Effector CD4-positive, alpha-beta T cell (primary cell): Measurements from ENCODE around the gene CASK.

Source experiments
- DNase-seq: peaks from one replicate; pipeline ENCODE4 v3.0.0-alpha.2; 2020

The CASK gene

GRCh38 chrX:41507919-41508318 lies 415.4 kb downstream of the CASK start:
- no peak for DNase-seq

DNA sequence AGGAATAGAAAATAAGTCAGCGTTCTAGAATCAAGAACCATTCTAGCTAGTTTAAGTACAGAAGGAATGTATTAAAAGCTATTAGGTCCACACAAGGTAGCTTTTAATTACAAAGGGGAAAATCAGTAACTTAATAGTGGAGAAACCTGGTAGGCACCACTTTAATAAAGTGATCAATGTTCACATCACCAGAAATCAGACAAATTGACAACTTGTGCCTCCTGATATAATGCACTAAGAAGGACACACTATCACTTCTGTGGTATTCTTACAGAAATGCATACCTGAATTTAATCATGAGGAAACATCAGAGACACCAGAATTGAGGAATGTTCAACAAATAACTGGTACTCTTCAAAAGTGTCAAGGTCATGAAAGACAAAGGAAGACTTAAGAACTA lies 421.4 kb downstream of the CASK start:
- DNase-seq = no peak

GRCh38 chrX:41499984-41500383 lies 423.4 kb downstream of the CASK start:
- DNase-seq = no peak

GRCh38 chrX:41499195-41499594 lies 424.2 kb downstream of the CASK start:
- DNase-seq = no peak

GRCh38 chrX:41491267-41492004 lies 431.9 kb downstream of the CASK start:
- DNase-seq = no peak

DNA sequence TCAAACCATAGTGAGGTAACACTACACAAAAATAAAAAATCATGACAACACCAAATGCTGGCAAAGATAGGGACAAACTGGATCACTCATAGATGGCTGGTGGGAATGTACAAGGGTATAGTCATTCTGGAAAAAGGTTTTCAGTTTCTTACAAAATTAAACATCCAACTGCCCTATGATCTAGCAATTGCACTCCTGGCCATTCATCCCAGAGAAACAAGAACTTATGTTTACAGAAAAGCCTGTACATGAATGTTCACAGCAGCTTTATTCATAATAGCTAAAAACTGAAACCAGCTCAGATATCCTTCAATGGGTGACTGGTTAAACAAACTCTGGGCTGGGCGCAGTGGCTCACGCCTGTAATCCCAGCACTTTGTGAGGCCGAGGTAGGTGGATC lies 432.9 kb downstream of the CASK start:
- no peak for DNase-seq

GRCh38 chrX:41482154-41482850 lies 441.1 kb downstream of the CASK start:
- DNase-seq = no peak

DNA sequence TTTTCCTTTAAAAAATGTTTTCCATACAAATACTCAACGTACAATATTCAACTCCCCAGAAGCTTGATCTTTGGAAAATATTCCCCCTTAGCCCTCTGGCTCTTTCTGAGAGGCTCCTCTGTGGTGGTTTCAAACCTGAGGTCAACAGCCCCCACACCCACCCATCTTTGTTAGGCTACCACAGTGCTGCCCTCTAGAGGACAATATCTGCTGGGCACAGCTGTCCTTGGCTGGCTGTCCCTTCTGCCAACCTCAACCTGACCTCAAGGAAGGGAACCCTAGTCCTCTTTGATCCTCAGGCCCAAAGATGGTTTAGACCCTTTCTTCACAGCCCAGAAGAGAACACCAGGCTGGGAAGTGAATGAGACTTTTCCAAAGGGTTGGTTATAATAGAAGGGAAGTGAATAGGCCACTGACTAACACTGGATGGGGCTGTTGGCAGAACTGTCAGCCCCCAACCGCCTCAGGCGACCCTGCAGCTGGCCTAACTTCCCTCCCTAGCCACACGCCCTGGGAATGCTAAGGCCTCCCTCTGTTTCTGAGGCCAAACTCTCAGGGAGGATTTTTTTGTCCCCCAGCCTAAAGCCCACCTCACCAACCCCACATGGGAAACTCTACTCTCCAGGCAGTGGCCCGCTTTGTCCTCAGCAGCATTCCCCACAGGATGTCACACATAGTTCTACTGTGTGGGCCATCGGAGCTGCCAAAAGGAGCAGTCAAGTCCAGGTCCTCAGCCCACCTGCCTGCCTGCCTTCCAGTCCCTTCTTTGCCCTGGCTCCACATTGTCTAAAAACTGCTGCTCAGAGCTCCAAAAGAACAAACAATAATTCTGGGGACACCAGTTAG lies 441.9 kb downstream of the CASK start:
- no peak for DNase-seq

DNA sequence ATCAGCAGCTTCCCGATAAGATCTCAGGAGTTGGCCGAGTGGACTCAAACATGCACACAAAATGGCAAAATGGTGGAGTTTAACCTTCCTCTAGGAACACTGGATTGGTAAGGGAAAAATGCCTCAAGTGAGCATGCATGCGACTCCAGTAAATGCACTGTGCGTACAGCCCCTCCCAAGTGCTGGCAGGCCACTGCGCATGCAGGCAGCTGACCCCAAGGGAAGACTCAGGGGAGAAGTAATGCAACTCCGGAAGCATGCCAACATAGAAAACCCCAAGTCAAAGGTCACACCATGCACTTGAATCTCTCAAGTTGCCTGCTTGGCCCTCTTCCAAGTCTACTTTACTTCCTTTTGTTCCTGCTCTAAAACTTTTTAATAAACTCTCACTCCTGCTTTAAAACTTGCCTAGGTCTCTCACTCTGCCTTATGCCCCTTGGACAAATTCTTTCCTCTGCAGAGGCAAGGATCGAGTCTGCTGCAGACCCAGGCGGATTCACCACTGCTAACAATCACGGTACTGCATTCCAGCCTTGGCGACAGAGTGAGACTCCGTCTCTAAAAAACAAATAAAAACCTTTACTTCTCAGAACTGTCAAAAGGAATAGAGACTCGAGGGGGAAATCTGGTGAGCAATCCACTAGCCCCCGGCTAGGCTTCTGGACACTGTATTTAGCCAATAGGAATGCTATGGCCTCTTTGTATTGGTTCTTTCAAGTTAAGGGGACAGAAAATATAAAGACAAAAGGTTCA lies 442.7 kb downstream of the CASK start:
- DNase-seq = no peak

DNA sequence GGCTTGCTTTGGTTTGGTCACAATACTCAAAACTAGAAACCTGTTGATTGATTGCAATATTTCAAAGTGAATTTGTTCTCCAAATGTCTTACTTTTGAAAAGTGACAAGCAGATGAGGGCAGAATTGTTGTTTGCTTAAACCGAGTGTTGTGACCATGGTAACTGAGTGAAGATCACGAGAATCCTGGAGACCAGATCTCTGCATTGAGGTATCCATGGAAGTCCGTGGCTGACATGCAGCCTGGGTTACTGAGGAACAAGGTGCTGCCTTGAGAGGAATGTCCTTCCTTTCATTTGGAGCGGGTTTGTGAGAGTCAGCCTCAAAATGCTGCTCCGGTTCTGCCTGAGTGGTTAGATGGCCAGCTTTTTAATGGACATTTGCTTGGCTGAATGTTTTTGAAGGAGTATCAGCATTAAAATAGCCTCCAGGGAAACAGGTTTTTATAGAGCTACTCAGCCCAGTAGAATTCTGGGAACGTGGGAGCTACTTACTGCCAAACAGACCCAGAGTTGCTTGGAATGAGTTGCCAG lies 444.9 kb downstream of the CASK start:
- no peak for DNase-seq

DNA sequence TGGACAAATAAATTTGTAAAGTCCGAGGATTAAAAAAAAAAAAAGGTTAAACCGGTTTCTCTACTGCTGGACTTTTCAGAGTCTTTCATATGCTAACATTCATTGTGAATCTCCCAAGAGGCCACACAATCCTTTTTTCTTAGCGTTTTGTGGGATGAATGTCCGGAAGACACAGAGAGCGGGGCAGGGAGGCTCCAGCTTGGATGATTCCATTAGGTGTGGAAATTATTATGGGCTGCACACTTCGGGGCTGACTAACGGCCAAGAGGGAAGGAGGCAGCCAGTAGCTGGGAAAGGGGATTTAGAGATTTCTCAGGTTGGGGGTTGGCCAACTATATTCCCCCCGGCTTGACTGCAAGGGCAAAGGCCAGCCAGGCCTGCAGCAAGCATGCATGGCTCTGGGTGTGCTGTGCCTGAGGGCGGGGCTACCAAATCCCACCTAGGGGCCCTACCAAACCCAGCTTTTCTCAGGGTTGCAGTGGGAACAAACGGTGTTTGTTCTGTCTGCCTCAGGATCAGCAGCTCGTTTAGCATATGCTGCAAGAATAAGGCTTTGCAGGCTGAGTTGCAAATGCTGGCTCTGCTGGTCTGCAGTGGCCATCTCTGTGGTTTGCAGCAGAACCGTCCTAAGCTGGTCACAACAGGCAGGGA lies 447.6 kb downstream of the CASK start:
- DNase-seq = no peak

DNA sequence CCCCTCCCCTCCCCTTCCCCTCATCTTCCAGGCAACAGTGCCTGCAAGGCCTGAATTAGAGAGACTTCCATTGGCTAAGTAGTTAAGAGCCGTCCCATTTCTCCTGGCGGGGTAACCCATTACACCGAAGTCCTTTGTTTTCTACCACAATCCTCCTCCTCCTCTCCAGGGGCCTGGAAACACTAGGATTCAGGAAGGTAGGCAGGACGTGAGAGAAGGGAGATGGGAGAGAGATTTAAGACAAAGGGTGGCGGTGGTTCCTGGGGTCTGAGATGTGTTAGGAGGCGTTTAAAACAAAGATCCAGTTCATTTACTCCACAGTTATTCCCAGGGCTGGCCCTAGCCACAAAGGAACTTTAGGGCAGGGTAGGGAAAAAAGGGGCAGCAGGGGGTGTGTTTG lies 448.2 kb downstream of the CASK start:
- DNase-seq = no peak

DNA sequence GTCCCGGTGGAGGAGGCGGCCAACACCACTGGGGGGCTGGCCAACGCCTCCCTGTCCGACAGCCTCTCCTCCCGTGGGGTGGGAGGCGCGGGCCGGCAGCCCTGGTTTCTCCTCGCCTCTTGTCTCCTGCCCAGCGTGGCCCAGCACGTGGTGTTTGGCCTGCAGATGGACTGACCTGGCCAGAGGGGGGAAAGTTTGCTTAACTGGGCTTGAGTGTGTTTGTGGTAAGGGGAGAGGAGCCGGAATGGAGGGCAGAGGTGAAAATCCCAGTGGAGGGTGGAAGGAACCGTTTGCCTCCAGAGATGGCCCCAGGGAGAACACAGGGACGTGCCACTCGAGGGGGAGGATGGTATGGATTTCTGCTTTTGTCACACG lies 448.6 kb downstream of the CASK start:
- no peak for DNase-seq

DNA sequence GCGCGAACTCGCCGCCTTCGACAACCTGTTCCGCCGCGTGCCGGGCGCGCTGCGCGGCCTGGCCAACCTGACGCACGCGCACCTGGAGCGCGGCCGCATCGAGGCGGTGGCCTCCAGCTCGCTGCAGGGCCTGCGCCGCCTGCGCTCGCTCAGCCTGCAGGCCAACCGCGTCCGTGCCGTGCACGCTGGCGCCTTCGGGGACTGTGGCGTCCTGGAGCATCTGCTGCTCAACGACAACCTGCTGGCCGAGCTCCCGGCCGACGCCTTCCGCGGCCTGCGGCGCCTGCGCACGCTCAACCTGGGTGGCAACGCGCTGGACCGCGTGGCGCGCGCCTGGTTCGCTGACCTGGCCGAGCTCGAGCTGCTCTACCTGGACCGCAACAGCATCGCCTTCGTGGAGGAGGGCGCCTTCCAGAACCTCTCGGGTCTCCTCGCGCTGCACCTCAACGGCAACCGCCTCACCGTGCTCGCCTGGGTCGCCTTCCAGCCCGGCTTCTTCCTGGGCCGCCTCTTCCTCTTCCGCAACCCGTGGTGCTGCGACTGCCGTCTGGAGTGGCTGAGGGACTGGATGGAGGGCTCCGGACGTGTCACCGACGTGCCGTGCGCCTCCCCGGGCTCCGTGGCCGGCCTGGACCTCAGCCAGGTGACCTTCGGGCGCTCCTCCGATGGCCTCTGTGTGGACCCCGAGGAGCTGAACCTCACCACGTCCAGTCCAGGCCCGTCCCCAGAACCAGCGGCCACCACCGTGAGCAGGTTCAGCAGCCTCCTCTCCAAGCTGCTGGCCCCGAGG lies 449.2 kb downstream of the CASK start:
- DNase-seq = no peak

GRCh38 chrX:41472231-41472815 lies 451.0 kb downstream of the CASK start:
- DNase-seq = no peak

DNA sequence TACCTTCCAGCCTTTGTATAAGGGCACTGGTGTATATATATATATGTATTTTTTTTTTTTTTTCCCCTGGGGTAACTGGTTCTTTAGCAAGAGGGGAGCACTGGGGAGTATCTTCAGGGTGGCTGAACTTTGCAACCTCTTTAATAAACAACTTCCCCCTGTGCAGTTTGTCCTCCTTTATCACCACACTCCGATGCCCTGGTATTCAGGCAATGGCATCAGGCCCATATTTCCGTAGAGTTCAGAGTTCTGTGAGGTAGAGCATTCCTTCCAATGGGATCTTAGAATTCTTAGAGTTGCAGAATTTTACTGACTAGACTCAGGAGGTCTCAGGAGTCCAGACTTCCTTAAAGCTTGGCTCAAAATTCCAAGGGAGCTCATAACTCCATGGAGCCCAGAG lies 451.6 kb downstream of the CASK start:
- DNase-seq = no peak

DNA sequence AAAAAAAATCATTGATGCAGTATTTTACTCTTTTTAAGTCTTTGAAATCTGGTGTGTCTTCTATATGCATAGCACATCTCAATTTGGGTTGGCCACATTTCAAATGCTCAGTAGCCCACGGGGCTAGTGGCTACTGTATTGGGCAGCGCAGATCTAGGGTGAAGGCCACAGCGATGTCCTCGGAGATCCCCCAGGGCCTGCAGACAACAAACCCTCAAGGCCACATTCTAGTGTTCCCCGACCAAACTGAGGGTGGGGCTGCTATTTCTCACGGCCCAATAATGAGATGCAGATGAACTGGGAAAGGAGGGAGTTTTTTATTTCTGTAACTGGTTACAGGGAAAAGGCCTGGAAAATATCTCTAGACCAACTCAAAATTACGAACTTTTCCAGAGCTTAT lies 452.6 kb downstream of the CASK start:
- DNase-seq = no peak

DNA sequence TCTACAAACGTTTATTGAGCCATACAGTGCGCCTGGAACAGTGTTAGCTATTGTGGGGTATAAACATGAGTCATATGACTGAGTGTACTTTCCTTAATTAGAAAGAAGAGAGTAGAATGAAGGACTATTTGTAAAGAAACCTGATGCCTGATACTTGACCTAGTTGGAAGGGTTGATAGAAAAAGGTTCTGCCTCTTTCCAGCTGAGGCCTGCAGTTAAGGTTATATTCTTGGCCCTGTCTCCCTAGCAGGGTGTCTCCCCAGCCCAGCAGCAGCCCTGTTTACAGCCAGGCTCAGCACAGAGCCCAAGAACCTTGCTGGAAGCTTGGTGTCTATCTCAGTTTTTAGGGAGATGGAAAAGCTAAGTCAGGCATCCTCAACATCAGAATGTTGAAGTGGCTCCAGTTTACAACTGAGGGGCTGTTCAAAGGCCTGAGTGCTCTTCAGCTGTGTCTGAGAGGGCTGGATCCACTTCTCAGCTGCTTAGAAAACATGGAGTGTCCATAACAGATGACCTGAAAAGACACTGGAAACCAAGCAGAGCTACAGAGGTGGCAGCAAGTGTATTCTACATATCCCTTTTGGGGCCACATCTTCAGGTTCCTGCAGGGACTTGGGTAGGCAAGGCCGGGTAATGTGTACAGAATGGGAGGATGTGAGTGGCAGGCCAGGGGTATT lies 454.6 kb downstream of the CASK start:
- DNase-seq = no peak
